NCI-H460 (cell line): ENCODE results near the gene CDC42EP2. TPM values are rescaled to one million over a fixed set of nuclear protein-coding genes. Genes with fewer than 3 reads are reported as not detected.
A peak's percentile ranks its signal among the peaks of the same experiment; 100 is the strongest.
"Not testable (repeated sequence)": the region's sequence is repeated elsewhere in the genome, so short reads cannot be mapped to it uniquely, and the experiment has no call there.

Source experiments
- DNase-seq: peaks from one replicate; pipeline ENCODE4 v3.0.0-alpha.2; 2016; ENCODE audit warnings: low read depth; ENCODE audit errors: extremely low read depth
- total RNA-seq: library from RNA; depleted of rRNA; stranded (reverse); fragments of >200 nt; shearing (Covaris generic); gene quantifications from 2 replicates; pipeline ENCODE4 v1.2.3, GENCODE V29; 2014

CDC42EP2 gene
- total RNA-seq, 1 experiment from 2014 or later: 15.1 TPM

DNA sequence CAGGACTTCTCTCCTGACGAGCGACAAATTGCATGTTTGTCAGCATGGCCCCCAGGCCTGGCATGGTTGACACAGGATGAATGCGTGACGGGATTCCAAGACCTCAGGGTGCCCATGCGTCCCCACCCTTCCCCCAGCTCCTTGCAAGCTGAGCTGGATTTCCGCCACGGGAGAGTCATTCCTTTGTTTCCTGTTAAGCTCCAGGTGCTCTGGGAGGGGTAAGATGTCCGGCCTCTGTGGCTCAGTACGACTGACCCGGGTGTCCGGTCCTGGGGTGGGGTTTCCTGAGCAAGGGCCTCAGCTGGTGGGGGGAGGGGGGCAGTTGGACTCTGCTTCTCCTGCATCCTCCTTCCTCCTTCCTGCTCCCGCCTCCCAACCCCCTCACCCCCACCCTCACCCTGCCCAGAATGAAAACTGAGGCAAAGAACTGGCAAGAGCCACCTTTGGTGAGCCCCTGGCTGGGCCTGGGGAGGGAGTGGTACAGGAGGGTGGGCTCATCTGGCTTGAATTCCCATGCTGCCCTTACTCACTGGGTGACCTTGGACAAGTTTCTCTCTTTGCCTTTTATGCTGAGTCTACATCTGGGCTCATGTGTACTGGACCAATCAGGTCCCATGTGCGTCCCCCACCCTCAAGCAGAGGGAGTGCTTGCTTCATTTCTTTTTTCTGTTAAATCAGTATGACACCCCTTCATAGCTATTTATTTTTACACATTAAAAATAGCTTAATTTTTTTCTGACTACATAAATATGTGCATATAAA is 2.5 kb downstream of the CDC42EP2 start:
- no peak for DNase-seq

DNA sequence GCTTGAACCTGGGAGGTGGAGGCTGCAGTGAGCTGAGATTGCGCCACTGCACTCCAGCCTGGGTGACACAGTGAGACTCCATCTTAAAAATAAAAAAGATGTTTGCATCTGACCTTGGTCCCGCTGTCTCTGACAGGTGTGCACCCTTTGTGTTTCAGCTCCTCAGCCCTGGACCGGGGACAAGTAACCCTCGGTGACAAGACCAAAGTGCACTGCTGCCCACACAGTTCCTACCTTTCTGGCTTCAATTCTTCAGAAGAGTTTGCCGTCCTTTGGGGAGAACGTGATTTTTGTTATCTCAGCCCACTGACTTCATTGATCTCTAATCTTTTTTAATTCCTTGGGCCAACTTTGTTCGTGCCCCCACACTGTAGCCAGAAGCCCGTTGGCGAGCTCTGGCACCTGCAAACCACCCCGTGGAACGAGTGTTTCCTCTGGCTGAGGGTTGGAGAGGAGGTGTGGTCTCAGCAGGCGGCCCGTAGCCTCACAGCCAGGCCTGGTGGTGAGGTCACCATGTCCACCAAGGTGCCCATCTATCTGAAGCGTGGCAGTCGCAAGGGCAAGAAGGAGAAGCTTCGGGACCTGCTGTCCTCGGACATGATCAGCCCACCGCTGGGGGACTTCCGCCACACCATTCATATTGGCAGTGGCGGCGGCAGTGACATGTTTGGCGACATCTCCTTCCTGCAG is 5.9 kb downstream of the CDC42EP2 start:
- no peak for DNase-seq

DNA sequence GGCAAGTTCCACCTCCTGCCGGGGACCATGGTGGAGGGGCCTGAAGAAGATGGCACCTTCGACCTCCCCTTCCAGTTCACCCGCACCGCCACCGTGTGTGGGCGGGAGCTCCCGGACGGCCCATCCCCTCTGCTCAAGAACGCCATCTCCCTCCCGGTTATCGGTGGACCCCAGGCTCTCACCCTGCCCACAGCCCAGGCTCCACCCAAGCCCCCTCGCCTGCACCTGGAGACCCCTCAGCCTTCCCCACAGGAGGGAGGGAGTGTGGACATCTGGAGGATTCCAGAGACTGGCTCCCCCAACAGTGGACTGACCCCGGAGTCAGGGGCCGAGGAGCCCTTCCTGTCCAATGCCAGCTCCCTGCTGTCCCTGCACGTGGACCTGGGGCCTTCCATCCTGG is 6.4 kb downstream of the CDC42EP2 start:
- DNase-seq: no peak

DNA sequence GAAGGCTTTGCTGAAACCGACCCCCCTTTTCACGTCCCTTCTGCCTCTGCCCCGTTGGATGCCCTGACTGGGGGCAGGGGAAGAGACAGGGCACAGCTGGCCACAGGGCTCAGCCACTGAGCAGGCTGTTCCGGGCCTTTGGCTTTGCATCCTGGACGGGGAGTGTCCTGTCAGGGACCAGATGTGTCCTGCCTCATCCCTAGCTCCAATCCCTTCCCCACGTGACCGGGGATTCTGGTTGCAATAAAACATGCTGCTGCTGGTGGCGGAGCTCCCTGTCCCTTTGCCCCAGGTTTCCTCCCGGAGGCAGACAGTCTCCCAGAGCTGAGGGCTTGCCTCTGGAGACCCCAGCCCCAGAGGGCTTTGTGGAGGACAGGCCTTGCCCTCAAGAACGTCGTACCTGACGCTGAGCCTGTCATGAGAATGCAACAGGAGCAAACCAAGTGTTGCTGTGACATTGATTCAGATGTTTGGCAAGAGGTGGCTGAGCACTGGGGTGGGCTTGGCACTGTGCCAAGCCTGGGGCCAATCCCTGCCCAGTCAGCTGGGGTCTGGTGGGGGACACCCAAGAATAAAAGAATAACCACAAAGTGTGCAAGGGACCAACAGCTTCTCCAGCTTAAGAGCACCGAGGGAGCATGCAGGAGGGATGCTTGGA is 7.3 kb downstream of the CDC42EP2 start:
- no peak for DNase-seq

DNA sequence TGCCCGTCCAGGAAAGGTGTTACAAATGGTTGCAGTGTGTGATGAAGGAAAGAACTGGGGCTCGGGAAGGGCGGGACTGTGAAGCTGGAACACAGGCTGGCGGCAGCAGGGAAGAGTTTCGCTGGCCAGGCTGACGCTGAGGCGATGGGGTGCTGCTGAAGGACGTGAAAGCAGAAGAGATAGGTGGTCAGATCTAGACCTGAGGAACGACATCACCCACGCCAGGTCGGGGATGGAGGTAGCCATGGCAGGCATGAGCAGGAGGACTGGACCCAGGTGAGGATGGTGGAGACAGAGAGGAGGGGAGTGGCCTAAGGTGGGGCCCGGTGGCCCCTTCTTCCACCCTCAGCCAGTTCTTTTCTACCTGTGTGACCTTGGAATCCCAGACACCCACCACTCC is 9.1 kb downstream of the CDC42EP2 start:
- no peak for DNase-seq

DNA sequence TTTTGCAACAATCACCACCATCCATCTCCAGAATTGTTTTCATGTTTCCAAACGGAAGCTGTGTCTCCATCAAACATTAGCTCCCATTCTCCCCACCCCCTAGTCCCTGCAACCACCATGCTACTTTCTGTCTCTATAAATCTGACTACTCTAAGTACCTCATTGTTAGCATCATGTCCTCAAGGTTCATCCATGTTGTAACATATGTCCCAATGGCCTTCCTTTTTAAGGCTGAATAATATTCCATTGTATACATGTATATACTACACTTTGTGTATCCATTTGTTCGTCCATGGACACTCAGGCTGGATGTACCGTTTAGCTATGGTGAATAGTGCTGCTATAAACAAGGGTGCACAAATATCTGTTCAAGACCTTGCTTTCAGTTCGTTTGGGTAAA is 10.8 kb downstream of the CDC42EP2 start:
- DNase-seq: no peak

DNA sequence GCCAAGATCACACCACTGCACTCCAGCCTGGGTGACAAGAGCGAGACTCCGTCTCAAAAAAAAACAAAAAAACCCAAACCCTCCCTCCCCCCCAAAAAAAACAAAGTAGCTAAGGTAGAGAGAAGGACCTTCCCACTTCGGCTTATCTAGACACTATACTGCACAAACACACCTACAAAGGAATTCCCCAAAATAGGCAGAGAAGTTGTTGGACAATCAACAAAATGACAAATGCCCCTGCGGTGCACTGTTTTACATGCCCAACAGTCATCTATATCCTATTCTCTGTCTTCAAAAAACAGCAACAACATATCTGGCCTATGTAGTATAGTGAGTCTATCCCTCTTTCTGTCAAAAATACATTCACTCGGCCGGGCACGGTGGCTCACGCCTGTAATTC is 12.4 kb downstream of the CDC42EP2 start:
- DNase-seq: no peak

DNA sequence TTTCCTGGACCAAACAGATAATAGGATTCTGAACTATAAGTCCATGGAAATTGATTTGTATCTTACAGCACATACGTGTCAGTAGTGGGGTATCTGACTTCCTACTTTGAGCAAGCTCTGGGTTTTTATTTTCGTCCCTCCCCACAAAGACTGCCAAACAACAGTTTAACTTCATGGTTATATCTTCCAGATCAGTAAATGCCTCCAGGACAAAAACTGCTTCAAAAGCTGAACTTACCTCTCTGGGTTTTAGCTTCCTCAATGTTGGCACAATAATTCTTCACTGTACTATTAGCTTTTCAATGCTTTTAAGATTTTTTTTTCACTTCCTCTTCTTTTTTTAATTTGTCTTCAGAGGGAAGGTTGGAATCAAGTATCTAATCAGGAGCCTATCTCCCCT is 14.8 kb downstream of the CDC42EP2 start:
- no peak for DNase-seq

DNA sequence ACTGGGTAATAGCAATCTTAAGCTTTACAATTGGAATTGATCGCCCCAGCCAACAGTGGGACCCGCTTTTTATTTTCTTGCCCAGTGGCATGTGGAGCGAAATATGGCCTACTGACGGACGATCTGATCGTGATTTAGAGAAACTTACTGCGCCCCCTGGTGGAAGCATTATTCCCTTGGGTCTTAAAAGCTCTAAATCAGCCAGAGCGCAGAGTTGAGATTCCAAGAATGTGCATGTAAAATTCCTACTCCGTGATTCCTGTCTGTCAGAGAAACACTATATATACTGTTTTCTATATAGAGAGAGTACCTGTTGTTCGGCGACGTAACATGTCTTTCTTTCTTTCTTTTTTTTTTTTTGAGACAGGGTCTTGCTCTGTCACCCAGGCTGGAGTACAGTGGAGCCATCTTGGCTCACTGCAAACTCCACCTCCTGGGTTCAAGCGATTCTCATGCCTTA is 15.3 kb downstream of the CDC42EP2 start:
- DNase-seq: peak; percentile 86

DNA sequence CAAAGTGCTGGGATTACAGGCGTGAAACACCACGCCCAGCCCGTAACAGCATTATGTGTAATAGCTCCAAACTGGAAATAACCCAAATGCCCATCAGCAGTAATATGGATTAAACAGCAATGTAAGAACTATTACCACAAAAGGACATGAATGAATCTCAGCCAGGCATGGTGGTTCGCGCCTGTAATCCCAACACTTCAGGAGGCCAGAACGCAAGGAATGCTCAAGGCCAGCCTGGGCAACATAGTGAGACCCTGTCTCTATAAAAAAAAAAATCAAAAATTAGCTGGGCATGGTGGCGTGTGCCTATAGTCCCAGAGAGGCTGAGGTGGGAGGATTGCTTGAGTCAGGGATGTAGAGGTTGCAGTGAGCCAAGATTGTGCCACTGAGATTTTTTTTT is 15.9 kb downstream of the CDC42EP2 start:
- DNase-seq: no peak

DNA sequence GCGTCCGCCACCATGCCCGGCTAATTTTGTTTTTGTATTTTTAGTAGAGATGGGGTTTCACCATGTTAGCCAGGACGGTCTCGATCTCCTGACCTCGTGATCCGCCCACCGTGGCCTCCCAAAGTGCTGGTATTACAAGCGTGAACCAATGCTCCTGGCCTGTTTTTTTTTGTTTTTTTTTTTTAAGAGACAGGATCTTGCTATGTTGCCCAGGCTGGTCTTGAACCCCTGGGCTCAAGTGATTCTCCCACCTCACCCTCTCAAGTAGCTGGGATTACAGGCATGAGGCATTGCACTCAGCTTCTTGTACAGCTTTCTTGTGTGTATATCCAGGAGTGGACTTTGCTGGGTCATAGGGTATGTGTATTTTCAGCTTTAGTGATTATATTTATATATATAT is 17.9 kb downstream of the CDC42EP2 start:
- not testable (repeated sequence) for DNase-seq

DNA sequence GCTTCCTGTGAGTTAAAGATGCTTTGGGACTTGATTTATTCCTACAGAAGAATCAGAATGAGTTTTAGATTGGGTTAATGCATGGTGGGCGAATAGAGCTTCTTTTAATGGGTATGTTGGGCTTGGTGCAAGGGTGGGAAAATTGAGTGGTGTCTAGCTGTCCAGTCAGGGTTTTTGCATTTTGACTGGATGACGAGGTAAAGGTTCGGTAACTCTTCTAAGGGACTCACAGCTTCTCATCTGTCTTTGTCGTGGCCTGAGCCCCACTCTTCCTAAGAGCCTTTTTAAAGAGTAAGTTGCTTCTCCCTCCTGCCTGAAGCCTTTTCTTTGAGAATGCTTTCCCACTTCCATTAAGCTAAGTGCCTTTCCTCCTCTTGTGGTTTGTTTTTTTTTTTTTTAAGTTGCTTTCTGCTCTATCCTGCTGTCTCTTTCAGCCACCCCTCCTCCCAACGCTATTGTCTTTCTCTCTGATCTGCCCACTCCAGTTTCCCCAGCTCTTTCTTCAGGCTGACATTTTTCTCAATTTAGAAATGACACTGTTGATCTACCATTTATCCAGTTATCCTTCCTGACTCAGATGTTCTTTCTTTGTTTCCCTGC is 20.1 kb downstream of the CDC42EP2 start:
- no peak for DNase-seq

DNA sequence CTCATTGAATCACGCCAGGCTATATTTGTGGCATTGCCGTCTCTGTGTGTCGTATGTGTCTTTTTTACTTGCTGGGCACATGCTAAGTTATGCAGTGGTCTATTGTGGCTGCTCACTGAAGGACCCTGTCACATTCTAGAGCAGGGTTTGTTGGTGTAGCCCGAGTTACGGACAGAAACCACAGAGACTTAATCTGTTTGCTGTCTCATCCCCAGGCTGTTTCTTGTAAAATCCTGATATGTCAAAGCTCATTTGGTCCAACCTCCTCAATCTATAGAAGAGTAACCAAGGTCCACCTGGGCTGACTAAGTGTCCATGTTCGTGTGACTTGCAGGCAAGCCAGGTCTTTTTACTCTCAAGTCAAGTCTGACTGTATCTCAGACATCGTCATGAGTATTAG is 24.0 kb downstream of the CDC42EP2 start:
- no peak for DNase-seq

DNA sequence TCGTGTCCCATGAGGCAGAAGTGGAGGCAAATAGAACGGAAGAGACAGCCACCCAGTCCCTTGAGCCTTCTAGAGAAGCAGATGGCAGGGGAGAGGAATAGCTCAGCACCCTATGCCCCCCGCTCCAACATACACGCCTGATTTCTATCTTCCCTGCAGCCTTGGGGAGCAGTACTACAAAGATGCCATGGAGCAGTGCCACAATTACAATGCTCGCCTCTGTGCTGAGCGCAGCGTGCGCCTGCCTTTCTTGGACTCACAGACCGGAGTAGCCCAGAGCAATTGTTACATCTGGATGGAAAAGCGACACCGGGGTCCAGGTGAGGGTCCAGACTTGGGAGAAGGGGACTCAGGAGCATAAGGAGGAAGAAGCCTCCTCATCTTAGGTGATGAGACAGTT is 25.6 kb downstream of the CDC42EP2 start:
- no peak for DNase-seq

DNA sequence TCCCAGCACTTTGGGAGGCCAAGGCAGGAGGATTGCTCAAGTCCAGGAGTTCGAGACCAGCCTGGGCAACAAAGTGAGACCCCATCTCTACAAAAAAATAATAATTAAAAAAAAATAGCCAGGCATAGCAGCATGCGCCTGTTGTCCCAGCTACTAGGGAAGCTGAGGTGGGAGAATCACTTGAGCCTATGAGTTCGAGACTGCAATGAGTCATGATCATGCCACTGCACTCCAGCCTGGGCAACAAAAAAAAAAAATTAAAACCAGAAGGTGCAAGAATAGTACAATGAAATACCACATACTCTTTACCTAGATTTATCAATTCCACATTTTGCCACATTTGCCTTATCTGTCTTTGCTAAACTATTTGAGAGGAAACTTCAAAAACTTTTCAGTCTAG is 27.2 kb downstream of the CDC42EP2 start:
- DNase-seq: no peak

DNA sequence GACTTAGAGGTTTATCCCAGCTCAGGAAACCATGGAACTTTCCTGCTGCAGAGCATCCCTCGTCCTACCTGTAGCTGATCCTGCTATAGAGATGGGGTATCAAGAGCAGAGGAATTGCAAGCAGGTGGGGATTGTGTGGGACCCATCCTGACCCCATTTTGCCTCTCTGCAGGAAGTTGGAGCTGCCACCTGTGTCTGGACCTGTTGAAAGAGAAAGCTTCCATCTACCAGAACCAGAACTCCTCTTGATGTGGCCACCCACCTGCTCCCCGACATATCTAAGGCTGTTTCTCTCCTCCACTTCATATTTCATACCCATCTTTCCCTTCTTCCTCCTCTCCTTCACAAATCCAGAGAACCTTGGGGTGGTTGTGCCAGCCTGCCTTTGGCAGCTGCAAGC is 36.8 kb downstream of the CDC42EP2 start:
- no peak for DNase-seq

DNA sequence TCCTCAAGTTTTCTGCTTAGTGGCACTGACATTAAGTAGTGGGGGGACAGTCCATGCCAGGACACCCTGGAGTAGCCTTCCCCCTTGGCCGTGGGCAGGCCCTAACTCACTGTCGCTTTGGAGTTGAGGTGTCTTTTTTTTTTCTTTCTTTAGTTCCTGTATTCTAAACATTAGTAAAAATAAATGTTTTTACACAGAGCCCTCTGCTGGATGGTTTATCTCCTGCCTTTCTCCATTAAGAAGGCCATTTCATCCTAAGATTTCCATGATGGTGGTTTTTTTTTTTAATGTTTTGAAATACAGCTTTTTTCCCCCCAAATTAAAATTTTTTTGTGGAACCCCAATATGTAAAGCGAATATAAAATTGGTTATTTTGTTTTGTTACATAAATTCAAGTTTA is 38.1 kb downstream of the CDC42EP2 start:
- no peak for DNase-seq

DNA sequence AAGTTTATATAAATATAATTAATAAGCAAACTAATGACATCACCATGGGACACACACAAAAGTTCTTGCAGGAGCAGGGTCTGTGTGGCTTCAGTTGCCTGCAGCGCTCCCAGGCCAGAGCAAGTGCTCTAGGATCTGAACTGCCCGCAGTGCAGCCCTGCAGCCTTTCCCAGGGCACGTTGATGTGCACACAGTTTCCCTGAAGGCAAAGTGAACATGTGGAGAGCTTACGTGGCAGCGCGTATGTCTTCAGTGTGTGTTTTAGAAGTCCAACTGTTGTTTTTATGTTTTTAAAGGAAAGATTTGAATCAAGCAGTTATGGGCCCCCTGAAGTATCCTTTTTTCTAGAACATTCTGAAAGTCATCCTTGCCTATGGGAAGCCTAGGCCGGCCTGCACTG is 38.7 kb downstream of the CDC42EP2 start:
- DNase-seq: no peak

DNA sequence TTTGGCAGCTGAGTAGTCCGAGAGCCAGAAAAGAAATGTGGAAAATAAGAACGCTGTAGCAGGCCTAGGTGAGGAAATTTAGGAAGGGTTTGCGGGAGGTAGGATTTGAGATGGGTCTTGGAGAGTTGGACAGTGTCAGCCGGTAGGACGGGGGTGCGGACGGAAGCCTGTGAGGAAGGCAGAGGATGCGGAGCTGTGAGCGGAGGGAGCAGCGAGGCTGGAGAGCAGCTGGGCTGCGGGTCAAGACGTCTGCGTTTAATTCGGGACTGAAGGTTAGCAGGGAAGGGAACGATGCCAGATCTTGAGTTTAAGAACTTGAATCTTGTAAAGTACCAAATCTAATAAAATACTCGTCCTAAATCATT is 39.2 kb downstream of the CDC42EP2 start:
- DNase-seq: no peak

DNA sequence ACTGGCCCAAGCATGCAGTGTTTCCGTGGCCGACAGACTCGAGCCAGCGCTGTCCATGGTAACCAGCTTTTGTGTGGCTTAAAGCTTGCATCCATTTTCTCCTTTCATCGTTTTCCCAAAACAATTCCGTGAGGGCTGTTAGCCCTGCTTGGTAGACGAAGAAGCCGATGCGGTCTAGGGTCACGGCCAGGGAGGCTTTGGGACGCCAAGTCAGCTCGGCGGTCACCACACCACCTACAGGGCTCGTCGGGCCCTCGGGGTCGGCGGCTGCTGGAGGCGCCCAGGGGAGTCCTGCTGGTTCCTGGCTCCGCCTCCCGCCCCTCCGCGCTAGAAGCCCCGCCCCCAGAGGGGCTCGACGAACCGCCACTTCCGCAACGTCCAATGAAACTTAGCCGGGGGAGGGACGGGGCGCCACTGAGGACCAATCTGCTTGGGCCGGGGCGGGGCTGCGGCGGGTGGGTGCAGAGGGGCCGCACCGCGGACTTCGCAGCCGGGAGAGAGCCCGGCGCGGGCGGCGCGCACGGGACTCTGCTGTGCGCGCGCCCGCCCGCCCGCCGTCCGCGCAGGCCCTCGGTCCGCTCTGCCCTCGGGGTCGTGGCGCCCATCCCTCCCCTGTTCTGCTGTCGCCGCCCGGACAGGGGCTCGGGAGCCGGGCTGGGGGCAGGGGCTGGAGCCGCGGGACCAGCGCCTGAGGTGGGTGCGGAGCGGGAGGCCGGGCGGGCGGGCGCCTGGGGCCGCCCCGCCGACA is 39.8 kb downstream of the CDC42EP2 start, which contains the start of gene TIGD3:
TSS of gene TIGD3 (plus strand) at position 487 of the 748 bp plus-strand sequence. CDS start 1,058 bp downstream, outside the sequence.
- DNase-seq: peak; percentile 86
